Hepatocyte (in vitro differentiated cells): ENCODE data around the gene SCAPER.

Experiments used
- EZH2 ChIP-seq: fragments of 200-600 bp; sonication (generic); IDR thresholded peaks from 2 replicates; pipeline ENCODE4 v1.6.1; 2016; ENCODE audit warnings: antibody characterized with exemption, mild to moderate bottlenecking, borderline replicate concordance
- EZH2phosphoT487 ChIP-seq: fragments of 200-600 bp; sonication (generic); IDR thresholded peaks from one replicate; pipeline ENCODE4 v1.6.1; 2018; ENCODE audit warnings: antibody characterized with exemption, mild to moderate bottlenecking, low read depth, moderate library complexity; ENCODE audit not compliant: unreplicated experiment, severe bottlenecking
- TF ChIP-seq, protein P1 (sequence below): fragments of 200-600 bp; sonication (generic); IDR thresholded peaks from 2 replicates; pipeline ENCODE4 v1.5.1; 2016; ENCODE audit warnings: antibody characterized with exemption, mild to moderate bottlenecking; ENCODE audit not compliant: poor library complexity

DNA sequence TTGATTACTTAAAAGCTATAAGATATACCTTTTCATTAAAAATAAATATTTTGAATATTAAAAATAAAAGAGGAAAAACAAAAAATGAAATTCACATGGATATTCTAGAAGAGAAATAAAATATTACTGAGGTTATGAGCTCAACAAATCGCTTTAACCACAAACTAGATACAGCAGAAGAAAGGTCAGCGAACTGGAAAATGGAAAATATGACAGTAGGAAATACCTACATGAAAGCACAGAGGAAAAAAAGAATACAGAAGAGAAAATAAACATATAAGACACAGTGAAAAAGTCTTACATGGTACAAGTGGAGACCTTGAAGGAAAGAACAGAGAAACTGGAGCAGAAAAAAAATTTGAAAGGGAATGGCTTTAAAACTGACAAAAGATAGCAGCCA lies 33.2 kb downstream of the SCAPER start:
- TF ChIP-seq, protein P1, sequence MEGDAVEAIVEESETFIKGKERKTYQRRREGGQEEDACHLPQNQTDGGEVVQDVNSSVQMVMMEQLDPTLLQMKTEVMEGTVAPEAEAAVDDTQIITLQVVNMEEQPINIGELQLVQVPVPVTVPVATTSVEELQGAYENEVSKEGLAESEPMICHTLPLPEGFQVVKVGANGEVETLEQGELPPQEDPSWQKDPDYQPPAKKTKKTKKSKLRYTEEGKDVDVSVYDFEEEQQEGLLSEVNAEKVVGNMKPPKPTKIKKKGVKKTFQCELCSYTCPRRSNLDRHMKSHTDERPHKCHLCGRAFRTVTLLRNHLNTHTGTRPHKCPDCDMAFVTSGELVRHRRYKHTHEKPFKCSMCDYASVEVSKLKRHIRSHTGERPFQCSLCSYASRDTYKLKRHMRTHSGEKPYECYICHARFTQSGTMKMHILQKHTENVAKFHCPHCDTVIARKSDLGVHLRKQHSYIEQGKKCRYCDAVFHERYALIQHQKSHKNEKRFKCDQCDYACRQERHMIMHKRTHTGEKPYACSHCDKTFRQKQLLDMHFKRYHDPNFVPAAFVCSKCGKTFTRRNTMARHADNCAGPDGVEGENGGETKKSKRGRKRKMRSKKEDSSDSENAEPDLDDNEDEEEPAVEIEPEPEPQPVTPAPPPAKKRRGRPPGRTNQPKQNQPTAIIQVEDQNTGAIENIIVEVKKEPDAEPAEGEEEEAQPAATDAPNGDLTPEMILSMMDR = no peak
- TF ChIP-seq EZH2 (no peak), EZH2phosphoT487 (no peak)
